ENCODE data around the gene KDM4C. TPM values are rescaled to one million over a fixed set of nuclear protein-coding genes. Genes with fewer than 3 reads are reported as not detected.

KDM4C gene
- polyA plus RNA-seq, 1 donor (not counting 4 experiments of a cell fraction or from before 2014, with no cell fraction given), result 17.2 TPM

GRCh38 chr9:6915635-6916034 lies 157.9 kb downstream of the KDM4C start:
- H4K20me1 ChIP-seq (ENCODE audit: control insufficient read depth, extremely low read depth, insufficient read depth, low read length), result no peaks in the 10 kb centered on the region
- DNase-seq (ENCODE audit: low read depth, low spot score) (no peak), FAIRE-seq (no peak)
- H3K4me2 ChIP-seq (ENCODE audit: control insufficient read depth, extremely low read depth, insufficient read depth, low read depth, low read length), result no peak overlapping the region
- dilution Hi-C loops (cut with MboI; ENCODE audit: extremely low pct_ligation_motif_present, low sequenced_read_pairs), result no loop called here
- no peak for TF ChIP-seq CTCF (optimal IDR thresholded peaks at IDR 0.05 in 1 of 3, IDR thresholded peaks at IDR 0.05 in 1 of 3, conservative IDR thresholded peaks at IDR 0.05 in 1 of 3; ENCODE audit: extremely low read depth in 1 of 3, insufficient read depth in 2 of 3, low read length in 3 of 3)
- no peak for TF ChIP-seq EZH2 (IDR thresholded peaks at IDR 0.05; ENCODE audit: low read length)
- H3K9me1 ChIP-seq (ENCODE audit: control insufficient read depth, extremely low read depth, insufficient read depth, low read length), result no peaks in the 10 kb centered on the region
- H3K27me3 ChIP-seq (ENCODE audit: control insufficient read depth, extremely low read depth, insufficient read depth, low read length), result no peaks in the 10 kb centered on the region
- no peaks in the 10 kb centered on the region for H3K9me3 ChIP-seq (ENCODE audit: control insufficient read depth, low read depth, low read length)
- no peaks in the 10 kb centered on the region for H3K79me2 ChIP-seq (ENCODE audit: control insufficient read depth, insufficient read depth, low read length)
- H3K4me3 ChIP-seq (ENCODE audit: control insufficient read depth in 2 of 3, extremely low read depth in 1 of 3, insufficient read depth in 2 of 3, low read depth in 1 of 3, low read length in 3 of 3), result no peak overlapping the region
- H2AFZ ChIP-seq (ENCODE audit: control insufficient read depth, low read length), result no peak overlapping the region
- H3K36me3 ChIP-seq (ENCODE audit: control insufficient read depth in 2 of 2, extremely low read depth in 1 of 2, insufficient read depth in 2 of 2, low read length in 2 of 2), result no peaks in the 10 kb centered on the region
- no peak overlapping the region for H3K9ac ChIP-seq (ENCODE audit: control insufficient read depth, extremely low read depth, insufficient read depth, low read length)
- H3K4me1 ChIP-seq (ENCODE audit: control insufficient read depth, extremely low read depth, insufficient read depth, low read length), result no peaks in the 10 kb centered on the region
- H3K27ac ChIP-seq (ENCODE audit: control insufficient read depth, insufficient read depth, low read length), result no peak overlapping the region

- H3K9me1 ChIP-seq (ENCODE audit: control insufficient read depth, extremely low read depth, insufficient read depth, low read length), result no peaks in the 10 kb centered on the region
- no peaks in the 10 kb centered on the region for H3K36me3 ChIP-seq (ENCODE audit: control insufficient read depth in 2 of 2, extremely low read depth in 1 of 2, insufficient read depth in 2 of 2, low read length in 2 of 2)
- no peak overlapping the region for H3K9ac ChIP-seq (ENCODE audit: control insufficient read depth, extremely low read depth, insufficient read depth, low read length)
- H3K9me3 ChIP-seq (ENCODE audit: control insufficient read depth, low read depth, low read length), result no peaks in the 10 kb centered on the region
- no peaks in the 10 kb centered on the region for H3K27me3 ChIP-seq (ENCODE audit: control insufficient read depth, extremely low read depth, insufficient read depth, low read length)
- H2AFZ ChIP-seq (ENCODE audit: control insufficient read depth, low read length), result no peak overlapping the region
- TF ChIP-seq EZH2 (IDR thresholded peaks at IDR 0.05; ENCODE audit: low read length) (no peak), CTCF (optimal IDR thresholded peaks at IDR 0.05 in 1 of 3, IDR thresholded peaks at IDR 0.05 in 1 of 3, conservative IDR thresholded peaks at IDR 0.05 in 1 of 3; ENCODE audit: extremely low read depth in 1 of 3, insufficient read depth in 2 of 3, low read length in 3 of 3) (no peak)
- H3K4me1 ChIP-seq (ENCODE audit: control insufficient read depth, extremely low read depth, insufficient read depth, low read length), result no peaks in the 10 kb centered on the region
- H3K79me2 ChIP-seq (ENCODE audit: control insufficient read depth, insufficient read depth, low read length), result no peaks in the 10 kb centered on the region
- H3K4me3 ChIP-seq (ENCODE audit: control insufficient read depth in 2 of 3, extremely low read depth in 1 of 3, insufficient read depth in 2 of 3, low read depth in 1 of 3, low read length in 3 of 3), result no peak overlapping the region
- FAIRE-seq, result no peak
- no peak overlapping the region for H3K4me2 ChIP-seq (ENCODE audit: control insufficient read depth, extremely low read depth, insufficient read depth, low read depth, low read length)
- DNase-seq (ENCODE audit: low read depth, low spot score), result no peak
- dilution Hi-C loops (cut with MboI; ENCODE audit: extremely low pct_ligation_motif_present, low sequenced_read_pairs), result no loop called here
- no peak overlapping the region for H3K27ac ChIP-seq (ENCODE audit: control insufficient read depth, insufficient read depth, low read length)
- no peaks in the 10 kb centered on the region for H4K20me1 ChIP-seq (ENCODE audit: control insufficient read depth, extremely low read depth, insufficient read depth, low read length)
Measured at GRCh38 chr9:6917162-6917561, 159.4 kb downstream of the KDM4C start.
